Measurements from ENCODE around the gene CLCN7. TPM values are rescaled to one million over a fixed set of nuclear protein-coding genes. Genes with fewer than 3 reads are reported as not detected.

The CLCN7 gene
- polyA plus RNA-seq, 10 donors, result 19.8 to 37.5 (median 28.3) TPM

GRCh38 chr16:1503110-1503955, 28.5 kb upstream of the CLCN7 start:
- no peak for DNase-seq

DNA sequence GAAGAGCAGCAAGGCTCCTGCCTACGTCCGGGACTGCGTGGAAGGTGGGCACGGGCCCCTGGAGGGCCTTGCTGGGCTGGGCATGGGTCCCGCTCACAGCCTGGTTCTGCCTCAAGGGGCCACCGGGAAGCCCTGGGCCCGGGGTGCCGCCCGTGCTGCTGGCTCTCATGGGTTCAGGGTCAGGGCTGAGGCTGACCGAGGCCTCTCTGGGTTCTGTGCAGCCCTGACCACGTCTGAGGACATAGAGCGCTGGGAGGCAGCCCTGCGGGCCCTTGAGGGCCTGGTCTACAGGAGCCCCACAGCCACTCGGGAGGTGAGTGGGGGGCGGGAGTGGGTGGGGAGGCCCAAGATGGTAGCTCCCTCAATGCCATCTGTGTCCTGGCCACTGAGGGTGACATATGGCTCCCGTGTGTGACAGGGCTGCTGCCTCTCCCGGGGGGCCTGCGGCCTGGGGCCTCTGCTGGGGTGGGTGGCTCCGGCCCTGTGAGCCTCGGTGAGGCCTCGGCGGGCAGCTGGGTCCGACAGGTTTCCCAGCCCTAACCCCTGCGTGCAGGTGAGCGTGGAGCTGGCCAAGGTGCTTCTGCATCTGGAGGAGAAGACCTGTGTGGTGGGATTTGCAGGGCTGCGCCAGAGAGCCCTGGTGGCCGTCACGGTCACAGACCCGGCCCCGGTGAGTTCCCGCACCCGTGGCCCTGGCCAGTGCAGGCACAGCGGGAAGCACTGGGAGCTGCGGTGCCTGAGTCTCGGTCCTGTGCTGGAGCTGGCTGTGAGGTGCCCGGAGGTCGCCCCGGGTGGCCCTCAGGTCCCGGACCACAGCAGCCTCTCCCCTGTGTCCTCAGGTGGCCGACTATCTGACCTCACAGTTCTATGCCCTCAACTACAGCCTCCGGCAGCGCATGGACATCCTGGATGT, 27.5 kb upstream of the CLCN7 start:
- no peak for DNase-seq

GRCh38 chr16:1501630-1502029, 26.8 kb upstream of the CLCN7 start:
- no peak for DNase-seq

- DNase-seq, result no peak
These were observed 25.8 kb upstream of the CLCN7 start for GRCh38 chr16:1500465-1501150.

DNA sequence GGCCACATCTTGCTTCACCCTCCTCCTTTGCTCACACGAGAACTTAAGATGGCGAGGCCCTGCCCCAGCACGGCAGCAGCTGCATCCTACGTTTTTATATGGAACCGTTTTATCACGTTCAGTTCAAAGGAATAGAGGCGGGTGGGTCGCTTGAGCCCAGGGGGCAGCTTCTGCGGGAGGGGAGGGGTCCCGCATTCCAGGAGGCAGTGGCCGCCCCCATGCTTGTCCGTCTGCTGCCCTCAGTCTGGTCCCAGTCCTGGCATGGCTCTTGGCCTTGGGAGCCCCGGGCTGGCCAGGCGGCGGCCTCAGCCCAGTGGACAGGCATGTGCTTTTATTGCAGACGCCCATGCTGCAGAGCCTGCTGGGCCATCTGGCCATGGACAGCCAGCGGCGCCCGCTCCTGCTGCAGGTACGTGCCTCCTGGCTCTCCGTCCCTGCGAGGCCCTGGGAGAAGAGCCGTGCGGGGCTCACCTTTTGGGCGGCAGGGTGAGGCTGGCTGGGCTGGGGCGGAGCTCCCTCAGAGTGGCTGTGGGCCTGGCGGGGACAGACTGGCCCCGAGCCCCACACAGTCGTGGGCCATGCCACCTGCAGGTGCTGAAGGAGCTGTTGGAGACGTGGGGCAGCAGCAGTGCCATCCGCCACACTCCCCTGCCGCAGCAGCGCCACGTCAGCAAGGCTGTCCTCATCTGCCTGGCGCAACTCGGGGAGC, 25.1 kb upstream of the CLCN7 start:
- no peak for DNase-seq

- DNase-seq, result no peak
These were observed 24.3 kb upstream of the CLCN7 start for GRCh38 chr16:1498899-1499676.

DNA sequence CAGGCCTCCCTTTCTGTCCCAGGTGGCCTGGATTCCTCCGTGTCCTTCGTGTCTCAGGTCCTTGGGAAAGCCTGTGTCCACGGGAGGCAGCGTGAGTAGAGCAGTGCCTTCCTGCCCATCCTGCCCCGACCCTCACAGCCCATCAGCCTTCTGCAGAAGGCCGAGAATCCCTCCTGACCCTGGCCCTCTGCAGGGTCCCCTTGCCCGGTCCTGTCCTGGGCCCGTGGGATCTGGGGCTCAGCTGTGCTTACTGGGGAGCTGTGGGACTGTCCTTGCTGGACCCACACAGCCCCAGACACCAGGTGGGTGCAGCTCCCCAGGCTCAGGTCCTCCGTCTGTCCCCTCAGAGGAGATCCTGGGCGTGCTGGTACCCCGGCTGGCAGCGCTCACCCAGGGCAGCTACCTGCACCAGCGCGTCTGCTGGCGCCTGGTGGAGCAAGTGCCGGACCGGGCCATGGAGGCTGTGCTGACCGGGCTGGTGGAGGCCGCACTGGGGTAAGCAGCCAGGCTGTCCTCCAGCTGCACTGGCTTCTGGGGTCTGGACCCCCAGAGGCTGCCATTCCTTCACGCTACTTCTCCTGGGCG, 22.3 kb upstream of the CLCN7 start:
- DNase-seq, result no peak

DNA sequence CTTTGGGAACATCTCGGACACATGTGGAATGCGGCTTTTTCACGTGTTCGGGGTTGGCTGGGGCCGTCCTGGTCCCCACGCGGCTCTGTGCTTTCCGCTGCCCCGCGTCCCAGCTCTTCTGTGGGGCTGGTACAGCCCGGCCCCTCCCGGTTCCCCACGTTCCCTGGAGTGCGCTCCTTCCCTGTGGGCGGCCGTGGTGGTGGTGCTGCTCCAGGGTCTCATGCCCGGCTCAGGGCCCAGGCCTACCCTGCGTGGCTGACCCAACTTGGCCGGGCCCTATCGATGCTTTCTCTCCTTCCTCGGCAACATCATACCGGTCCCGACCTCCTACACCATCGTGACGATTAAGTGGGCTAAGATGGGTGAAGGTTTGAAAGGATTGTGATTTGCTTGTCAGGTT, 21.6 kb upstream of the CLCN7 start:
- no peak for DNase-seq

- DNase-seq, result no peak
These were observed 21.0 kb upstream of the CLCN7 start for GRCh38 chr16:1495889-1496262.

DNA sequence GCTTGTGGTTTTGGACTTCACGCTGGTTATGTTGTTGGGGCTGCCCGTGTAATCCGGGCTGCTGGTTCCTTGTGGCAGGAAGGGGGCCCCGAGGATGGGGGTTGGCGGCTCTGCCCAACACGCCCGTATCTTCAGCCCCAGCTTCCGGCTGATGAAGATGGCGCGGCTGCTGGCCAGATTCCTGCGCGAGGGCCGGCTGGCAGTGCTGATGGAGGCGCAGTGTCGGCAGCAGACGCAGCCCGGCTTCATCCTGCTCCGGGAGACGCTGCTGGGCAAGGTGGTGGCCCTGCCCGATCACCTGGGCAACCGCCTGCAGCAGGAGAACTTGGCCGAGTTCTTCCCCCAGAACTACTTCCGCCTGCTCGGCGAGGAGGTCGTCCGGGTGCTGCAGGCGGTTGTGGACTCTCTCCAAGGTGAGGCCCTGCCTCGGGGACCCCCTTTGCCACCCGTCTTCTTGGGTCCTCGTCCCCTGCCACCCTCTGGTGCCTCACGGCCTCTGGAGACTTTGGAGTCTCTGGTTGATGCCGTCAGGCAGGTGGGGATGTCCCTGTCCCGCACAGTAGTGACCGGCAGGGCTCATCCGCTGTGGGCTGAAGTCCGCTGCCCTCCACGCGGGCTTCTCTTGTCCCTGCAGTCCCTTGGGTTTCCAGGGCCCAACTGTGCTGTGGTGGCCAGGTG, 20.5 kb upstream of the CLCN7 start:
- no peak for DNase-seq

DNA sequence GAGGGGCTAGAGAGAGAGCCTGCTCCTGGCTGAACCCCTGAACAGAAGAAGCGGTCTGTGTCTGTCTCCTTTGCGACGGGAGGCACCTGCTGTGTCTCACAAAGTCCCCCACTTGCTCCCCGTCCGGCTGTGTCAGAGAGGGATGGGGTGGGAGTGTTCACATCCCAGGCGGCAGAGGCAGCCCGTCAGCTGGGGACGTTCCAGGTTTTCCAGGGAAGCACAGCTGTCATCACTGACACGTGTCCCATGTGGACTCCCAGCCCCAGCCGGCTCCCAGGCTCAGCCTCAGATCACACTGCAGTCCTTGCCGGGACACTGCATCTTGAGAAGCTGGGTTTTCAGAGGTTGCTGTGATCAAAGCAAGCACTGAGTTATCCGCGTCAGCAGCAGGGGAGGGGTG, 19.9 kb upstream of the CLCN7 start:
- DNase-seq, result peak; percentile 35 to 52 (median 49)

- peak; percentile 23 to 56 (median 34) for DNase-seq
These were observed 19.4 kb upstream of the CLCN7 start for GRCh38 chr16:1494129-1494640.

DNA sequence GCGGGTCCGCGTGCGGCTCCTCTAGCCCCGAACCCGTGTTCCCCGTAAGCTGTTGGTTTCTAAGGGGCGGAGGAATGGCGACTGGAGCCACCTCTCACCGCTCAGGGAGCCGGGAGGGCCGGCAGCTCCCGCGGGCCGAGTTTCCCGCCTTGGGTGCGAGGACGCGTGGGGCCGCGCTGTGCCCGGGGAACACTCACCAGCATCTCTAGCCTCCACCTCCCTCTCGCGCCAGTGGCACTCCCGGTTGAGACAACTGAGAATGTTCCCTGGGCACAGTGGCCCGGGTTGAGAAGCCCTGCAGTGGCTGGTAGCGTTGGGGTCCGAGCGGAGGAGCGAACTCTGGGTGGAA, 18.9 kb upstream of the CLCN7 start:
- DNase-seq, result no peak

DNA sequence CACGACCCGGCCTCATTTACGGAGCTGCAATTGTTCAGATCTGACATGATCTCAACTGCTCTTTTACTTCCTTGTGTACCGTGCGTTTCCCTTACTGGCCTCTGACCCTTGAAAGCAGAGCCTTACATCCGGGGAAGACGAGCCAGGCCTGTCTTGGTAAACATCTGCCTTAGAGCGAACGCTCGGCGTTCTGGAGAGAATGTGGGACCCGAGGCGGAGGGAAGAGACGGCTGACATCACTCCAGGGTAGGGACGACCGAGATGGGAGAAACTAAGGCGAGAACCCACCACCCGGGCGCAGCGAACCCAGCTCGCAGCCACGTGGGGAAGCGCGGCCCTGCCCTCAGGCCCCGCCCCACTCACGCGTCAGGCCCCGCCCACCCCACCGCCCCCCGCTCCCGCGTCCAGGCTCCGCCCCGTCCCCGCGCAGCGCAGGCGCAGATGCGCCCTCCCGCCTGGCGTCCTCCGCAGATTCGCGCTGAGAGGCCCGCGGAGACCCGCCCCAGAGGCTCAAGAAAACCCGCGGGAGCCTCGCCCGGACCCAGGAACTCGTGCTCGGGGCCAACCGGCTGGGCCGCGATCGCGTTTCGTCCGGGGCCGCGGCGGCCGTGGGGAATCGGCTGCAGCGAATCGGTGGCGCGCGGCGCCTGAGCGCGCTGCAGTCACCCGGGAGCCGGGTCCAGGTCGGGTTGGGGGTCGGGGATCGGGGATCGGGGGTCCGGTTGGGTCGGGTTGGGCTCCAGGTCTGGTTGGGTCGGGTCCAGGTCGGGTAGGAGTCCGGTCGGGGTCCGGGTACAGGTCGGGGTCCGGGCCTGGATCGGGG, 18.3 kb upstream of the CLCN7 start, which contains the start of gene TELO2:
TSS of gene TELO2 (plus strand) at position 438 of the 823 bp plus-strand sequence. CDS start 922 bp downstream, outside the sequence.
- peak; percentile 80 to 94 (median 91) for DNase-seq

DNA sequence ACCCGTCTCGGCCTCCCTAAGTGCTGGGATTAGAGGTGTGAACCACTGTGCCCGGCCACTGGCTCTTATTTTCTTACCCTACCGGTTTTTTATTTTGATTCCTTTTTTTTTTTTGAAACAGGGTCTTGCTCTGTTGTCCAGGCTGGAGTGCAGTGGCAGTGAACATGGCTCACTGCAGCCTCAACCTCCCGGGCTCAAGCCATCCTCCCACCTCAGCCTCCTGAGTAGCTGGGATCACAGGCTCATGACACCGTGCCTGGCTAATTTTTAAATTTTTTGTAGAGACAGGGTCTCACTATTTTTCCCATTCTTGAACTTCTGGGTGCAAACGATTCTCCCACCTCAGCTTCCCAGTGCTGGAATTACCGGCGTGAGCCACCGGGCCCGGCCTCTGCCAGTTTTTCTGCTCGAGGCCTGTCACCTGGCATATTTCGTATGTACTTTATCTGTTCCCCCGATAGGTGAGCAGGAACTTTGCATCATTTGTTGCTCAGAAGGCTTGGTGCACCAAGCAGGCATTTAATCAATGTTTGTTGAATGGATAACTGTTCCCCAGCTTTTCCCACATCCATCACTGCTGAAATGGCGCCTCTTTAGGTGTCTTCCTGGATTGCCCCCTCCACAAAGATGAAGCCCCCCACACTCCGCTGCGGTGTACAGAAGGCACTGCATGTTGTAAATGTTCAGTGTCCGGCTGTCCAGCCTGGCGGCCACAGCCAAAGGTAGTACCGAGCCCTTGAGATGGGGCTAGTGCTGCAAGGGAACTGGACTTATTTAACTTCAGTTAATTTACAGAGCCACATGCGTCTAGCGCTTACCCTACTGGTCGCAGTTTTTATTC, 17.5 kb upstream of the CLCN7 start:
- no peak for DNase-seq

DNA sequence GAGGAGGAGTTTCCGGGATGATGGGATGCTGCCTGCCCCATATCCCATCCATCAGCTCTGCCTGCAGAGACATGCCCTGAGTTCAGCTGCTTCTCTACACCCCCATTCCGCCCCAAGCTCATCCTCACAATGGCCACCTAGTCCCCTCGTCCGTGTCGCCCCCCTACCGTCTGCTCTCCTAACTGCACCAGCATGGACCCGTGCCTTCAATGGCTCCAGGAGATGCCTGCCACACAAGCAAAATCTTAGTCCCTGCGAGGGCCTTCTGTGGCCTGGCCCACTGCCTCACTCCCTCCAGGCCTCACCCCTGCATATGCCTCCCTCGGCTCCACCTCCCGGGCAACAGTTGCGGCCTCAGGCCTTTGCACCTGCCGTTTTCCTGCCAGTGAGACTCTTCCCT, 16.5 kb upstream of the CLCN7 start:
- no peak for DNase-seq

DNA sequence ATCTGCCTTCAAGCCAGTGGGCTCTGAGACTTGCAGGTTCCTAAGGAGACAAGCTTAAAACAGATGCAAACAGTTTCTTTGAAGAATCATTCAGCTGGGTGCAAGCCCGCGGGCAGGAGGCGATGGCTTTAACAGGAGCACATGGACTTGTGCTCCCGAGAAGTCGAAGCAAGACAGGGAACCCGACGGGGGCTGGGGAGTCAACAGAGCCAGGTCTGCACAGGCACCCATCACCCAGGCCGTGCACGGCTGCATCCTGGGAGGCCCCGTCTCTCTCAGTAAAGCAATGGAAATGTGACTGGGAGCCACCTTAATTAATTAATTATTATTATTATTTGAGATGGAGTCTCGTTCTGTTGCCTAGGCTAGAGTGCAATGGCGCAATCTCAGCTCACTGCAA, 14.2 kb upstream of the CLCN7 start:
- DNase-seq, result no peak

DNA sequence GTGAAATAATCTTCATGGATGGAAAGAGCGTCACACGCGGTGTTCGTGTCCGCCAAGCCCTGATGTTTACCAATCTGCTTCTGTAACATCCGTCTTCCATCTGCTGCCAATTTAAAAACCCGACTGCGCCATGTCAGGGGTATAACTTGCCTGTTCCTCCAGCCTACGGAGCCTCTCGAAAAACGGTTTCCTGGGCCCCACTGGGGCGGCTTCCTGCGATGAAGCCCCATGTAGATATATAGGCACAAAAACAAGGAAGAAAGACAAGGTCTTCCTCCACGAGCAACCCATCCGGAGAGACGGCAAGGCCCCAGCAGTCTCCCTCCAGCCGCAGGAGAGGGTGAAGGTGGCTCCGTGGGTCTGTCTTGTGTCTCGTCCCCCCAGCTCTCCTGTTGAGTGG, 13.8 kb upstream of the CLCN7 start, which contains the start of gene PTX4:
TSS of gene PTX4 (minus strand) at position 326 of the 400 bp plus-strand sequence. CDS start at position 291, 35 bp downstream.
- no peak for DNase-seq
